Stomach (tissue), 9 donors: ENCODE data around the gene CAPZB. TPM values are rescaled to one million over a fixed set of nuclear protein-coding genes. Genes with fewer than 3 reads are reported as not detected.

Source experiments
- DNase-seq, 2 donors: peaks; one replicate each; pipeline versions ENCODE4 v3.0.0 to v3.0.0-alpha.2; 2013 to 2019
- H3K27ac ChIP-seq, 5 donors: fragments of 200-600 bp in 4 of 5; sonication (generic) in 4 of 5; one replicate each; pipeline ENCODE4 v1.5.1; 2013 to 2019; ENCODE audit warnings: mild to moderate bottlenecking in 1 of 5, moderate library complexity in 1 of 5
- H3K27me3 ChIP-seq, 3 donors: fragments of 200-600 bp; sonication (generic); one replicate each; pipeline ENCODE4 v1.5.1; 2017 to 2019; ENCODE audit warnings: mixed run types in 1 of 3
- H3K36me3 ChIP-seq, 4 donors: fragments of 200-600 bp; sonication (generic); 1 replicate in 3 of 4; 2 replicates in 1 of 4; pipeline ENCODE4 v1.5.1; 2016 to 2019
- H3K4me1 ChIP-seq, 4 donors: fragments of 200-600 bp; sonication (generic); one replicate each; pipeline ENCODE4 v1.5.1; 2016 to 2019
- H3K4me3 ChIP-seq, 4 donors: fragments of 200-600 bp; sonication (generic) in 3 of 4; one replicate each; pipeline ENCODE4 v1.5.1; 2016 to 2019; ENCODE audit warnings: mild to moderate bottlenecking in 1 of 4
- H3K9me3 ChIP-seq, 4 donors: fragments of 200-600 bp; sonication (generic); one replicate each; pipeline ENCODE4 v1.5.1; 2016 to 2019
- EP300 ChIP-seq: sonication (generic); formaldehyde crosslinking; IDR thresholded peaks from one replicate; pipeline ENCODE4 v1.6.1; 2017; ENCODE audit warnings: antibody characterized with exemption
- POLR2A ChIP-seq, 4 donors: fragments of 450-650 bp; IDR thresholded peaks; one replicate each; pipeline ENCODE4 v1.6.1; 2016; ENCODE audit warnings: antibody characterized with exemption in 4 of 4, control low read depth in 2 of 4, mild to moderate bottlenecking in 1 of 4, moderate library complexity in 1 of 4
- POLR2AphosphoS5 ChIP-seq, 3 donors: sonication (generic); formaldehyde crosslinking; IDR thresholded peaks; one replicate each; pipeline ENCODE4 v1.6.1; 2016; ENCODE audit warnings: antibody characterized with exemption in 3 of 3
- WGBS, 5 donors: extraction: QIAGEN DNeasy Blood & Tissue Kit in 3 of 5; methylation state at CpG; one replicate each; pipeline versions ENCODE4 v1.1.5 to v1.1.7; 2013 to 2018; 5-methylcytosine and 5-hydroxymethylcytosine counted together
- intact Hi-C: fragments of 100-400 bp; cut with DNase I; formaldehyde crosslinking; loops from one replicate; pipeline ENCODE4 v1.15.1; 2023; ENCODE audit warnings: low total_unique reads
- polyA plus RNA-seq, 3 donors: library from polyadenylated mRNA; stranded (reverse); fragments of 200-250 nt; gene quantifications; one replicate each; pipeline ENCODE4 v1.2.3, GENCODE V29; 2013
- total RNA-seq, 5 donors: library from RNA; depleted of rRNA; stranded (reverse); fragments of >200 nt; gene quantifications; one replicate each; pipeline versions ENCODE4 v1.1.0 to v1.2.3, GENCODE V29; 2014 to 2016
- TF ChIP-seq, protein P1 (sequence below), 7 experiments: fragments of 450-650 bp in 4 of 7; fragments of 200-600 bp in 3 of 7; sonication (generic) in 3 of 7; IDR thresholded peaks; one replicate each; pipeline ENCODE4 v1.5.1; 2016 to 2019; ENCODE audit warnings: antibody characterized with exemption in 7 of 7, control low read depth in 2 of 7, mild to moderate bottlenecking in 1 of 7
- donor health status: healthy with polysubstance abuse.
- donor health status: Bipolar disorder and iron deficiency.
- donor health status: healthy.

CAPZB gene
- total and polyA plus RNA-seq, 8 donors = 84.9 to 345 (median 155) TPM

DNA sequence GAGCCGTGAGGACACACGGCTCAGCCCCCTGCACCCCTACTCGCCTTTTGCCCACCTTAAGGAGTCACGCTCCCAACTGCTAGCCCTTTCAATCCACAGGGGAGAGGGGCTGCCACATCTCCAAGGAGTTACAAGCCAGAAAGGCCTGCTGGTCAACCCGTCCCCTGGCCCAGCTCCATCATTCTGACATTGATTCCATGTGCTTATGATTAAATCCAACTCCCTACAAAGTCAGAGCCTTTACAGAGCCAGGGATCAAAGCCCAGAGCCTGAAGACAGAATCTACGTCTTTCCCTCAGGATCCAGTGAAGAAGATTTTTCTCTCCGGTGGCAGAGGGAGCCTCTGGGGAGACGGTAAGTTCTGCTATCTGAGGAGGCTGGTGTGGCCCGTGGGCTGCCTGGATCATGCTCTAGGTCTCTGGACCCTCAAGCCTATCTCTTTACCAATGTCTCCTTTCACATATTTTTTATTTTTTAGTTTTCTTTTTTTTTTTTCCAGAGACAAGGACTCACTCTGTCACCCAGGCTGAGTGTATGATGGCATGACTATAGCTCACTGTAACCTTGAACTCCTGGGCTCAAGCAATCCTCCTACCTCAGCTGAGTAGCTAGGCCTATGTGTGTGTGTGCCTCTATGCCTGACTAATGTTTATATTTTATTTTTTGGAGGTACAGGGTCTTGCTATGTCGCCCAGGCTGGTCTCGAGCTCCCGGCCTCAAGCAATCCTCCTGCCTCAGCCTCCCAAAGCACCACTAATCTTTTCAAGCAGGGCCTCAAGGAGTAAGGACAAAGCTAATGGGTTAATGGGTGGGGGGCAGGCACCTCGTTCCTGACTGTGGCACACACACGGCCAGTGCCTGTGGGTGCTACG lies 111.9 kb downstream of the CAPZB start:
- 81 to 94% (median 92%) methylated on average over 15 of the region's 15 CpGs for WGBS, 5 donors
- Histone ChIP-seq H3K27me3 (no peaks in the 10 kb centered on the region), H3K27ac (peak overlapping the region in 3 of 5 donors; percentile 26 to 64 (median 43)), H3K4me3 (no peak overlapping the region), H3K9me3 (no peaks in the 10 kb centered on the region), H3K36me3 (peaks cover 38 to 83% (median 71%) of the 10 kb centered on the region in 4 donors), H3K4me1 (peaks cover 17 to 63% (median 48%) of the 10 kb centered on the region in 4 donors)
- intact Hi-C loops = loop anchor here (10.0 kb wide), 1 partner anchor 281 kb away; no protein-coding TSS in a partner anchor
- no peak for DNase-seq
- TF ChIP-seq EP300 = no peak
- TF ChIP-seq POLR2A (IDR thresholded peaks at IDR 0.05) = no peak
- TF ChIP-seq, protein P1, sequence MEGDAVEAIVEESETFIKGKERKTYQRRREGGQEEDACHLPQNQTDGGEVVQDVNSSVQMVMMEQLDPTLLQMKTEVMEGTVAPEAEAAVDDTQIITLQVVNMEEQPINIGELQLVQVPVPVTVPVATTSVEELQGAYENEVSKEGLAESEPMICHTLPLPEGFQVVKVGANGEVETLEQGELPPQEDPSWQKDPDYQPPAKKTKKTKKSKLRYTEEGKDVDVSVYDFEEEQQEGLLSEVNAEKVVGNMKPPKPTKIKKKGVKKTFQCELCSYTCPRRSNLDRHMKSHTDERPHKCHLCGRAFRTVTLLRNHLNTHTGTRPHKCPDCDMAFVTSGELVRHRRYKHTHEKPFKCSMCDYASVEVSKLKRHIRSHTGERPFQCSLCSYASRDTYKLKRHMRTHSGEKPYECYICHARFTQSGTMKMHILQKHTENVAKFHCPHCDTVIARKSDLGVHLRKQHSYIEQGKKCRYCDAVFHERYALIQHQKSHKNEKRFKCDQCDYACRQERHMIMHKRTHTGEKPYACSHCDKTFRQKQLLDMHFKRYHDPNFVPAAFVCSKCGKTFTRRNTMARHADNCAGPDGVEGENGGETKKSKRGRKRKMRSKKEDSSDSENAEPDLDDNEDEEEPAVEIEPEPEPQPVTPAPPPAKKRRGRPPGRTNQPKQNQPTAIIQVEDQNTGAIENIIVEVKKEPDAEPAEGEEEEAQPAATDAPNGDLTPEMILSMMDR (IDR thresholded peaks at IDR 0.05) = no peak
- no peak for TF ChIP-seq POLR2AphosphoS5 (IDR thresholded peaks at IDR 0.05)

- TF ChIP-seq EP300 = no peak
- no peak for TF ChIP-seq POLR2A (IDR thresholded peaks at IDR 0.05)
- TF ChIP-seq, protein P1 (IDR thresholded peaks at IDR 0.05) = no peak
- no peak for TF ChIP-seq POLR2AphosphoS5 (IDR thresholded peaks at IDR 0.05)
- Histone ChIP-seq H3K4me3 (no peak overlapping the region), H3K27me3 (no peaks in the 10 kb centered on the region), H3K27ac (peak overlapping the region in 3 of 5 donors; percentile 26 to 64 (median 43)), H3K4me1 (peaks cover 25 to 72% (median 55%) of the 10 kb centered on the region in 4 donors), H3K36me3 (peaks cover 31 to 75% (median 62%) of the 10 kb centered on the region in 4 donors), H3K9me3 (no peaks in the 10 kb centered on the region)
- intact Hi-C loops = loop anchor here (10.0 kb wide), 1 partner anchor 282 kb away; no protein-coding TSS in a partner anchor
- 78 to 91% (median 84%) methylated on average over 7 of the region's 7 CpGs for WGBS, 5 donors
- no peak for DNase-seq
Measured at GRCh38 chr1:19372602-19373001, 112.7 kb downstream of the CAPZB start.

GRCh38 chr1:19372136-19372514 lies 113.2 kb downstream of the CAPZB start:
- intact Hi-C loops = loop anchor here (10.0 kb wide), 1 partner anchor 283 kb away; no protein-coding TSS in a partner anchor
- H3K4me3 ChIP-seq = no peak overlapping the region
- H3K27ac ChIP-seq = peak overlapping the region in 2 of 5 donors; percentile 43 to 64
- H3K4me1 ChIP-seq = peaks cover 25 to 77% (median 60%) of the 10 kb centered on the region in 4 donors
- 82 to 94% (median 91%) methylated on average over 5 of the region's 5 CpGs for WGBS, 5 donors
- DNase-seq = no peak
- H3K36me3 ChIP-seq = peaks cover 28 to 70% (median 58%) of the 10 kb centered on the region in 4 donors
- no peaks in the 10 kb centered on the region for H3K27me3 ChIP-seq
- TF ChIP-seq, protein P1 (IDR thresholded peaks at IDR 0.05) = no peak
- no peak for TF ChIP-seq POLR2A (IDR thresholded peaks at IDR 0.05)
- H3K9me3 ChIP-seq = no peaks in the 10 kb centered on the region

- intact Hi-C loops = loop anchor here (10.0 kb wide), 1 partner anchor 283 kb away; no protein-coding TSS in a partner anchor
- Histone ChIP-seq H3K27ac (no peak overlapping the region), H3K36me3 (peaks cover 25 to 64% (median 51%) of the 10 kb centered on the region in 4 donors), H3K4me1 (peaks cover 25 to 83% (median 66%) of the 10 kb centered on the region in 4 donors), H3K27me3 (no peaks in the 10 kb centered on the region), H3K4me3 (no peak overlapping the region), H3K9me3 (no peaks in the 10 kb centered on the region)
- DNase-seq = no peak
- TF ChIP-seq, protein P1 (IDR thresholded peaks at IDR 0.05) = no peak
- TF ChIP-seq POLR2AphosphoS5 (IDR thresholded peaks at IDR 0.05) (no peak), EP300 (no peak), POLR2A (IDR thresholded peaks at IDR 0.05) (no peak)
- 88 to 96% (median 95%) methylated on average over 23 of the region's 23 CpGs for WGBS, 5 donors
Measured at GRCh38 chr1:19371226-19372135, 113.9 kb downstream of the CAPZB start.
